ENCODE data around the gene CIZ1.

CIZ1 gene

DNA sequence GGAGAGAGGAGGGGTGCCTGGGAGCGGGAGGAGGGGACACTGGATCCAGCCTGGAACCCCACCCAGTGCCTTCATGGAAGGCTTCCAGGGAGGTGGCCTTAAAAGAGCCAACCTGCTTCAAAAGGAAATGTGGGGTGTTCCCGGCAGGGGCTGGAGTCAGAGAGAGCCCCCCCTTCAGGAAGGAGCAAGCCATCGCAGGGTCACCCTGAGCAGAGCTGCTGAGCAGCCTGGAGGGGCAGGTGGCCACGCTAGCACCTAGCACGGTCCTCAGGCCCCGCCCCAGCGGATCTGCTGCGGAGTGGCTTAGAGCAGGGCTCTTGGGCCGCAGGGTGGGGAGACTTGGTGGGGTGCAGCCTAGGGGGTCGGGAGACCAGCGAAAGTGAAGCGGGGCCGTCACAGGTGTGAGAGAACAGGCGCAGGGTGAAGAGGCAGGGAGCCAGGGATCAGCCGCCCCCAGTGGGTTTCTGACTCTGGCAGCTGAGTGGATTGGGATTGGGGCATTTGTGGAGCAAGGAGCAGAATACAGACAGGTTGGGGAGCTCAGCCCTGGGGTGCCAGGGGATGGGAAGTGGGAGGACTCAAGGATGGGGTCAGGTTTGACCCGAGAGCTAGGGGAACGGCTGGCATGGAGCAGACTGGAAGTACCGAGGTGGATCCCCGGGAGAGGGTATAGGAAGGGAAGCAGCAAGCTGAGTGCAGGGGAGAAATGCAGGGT lies 40.6 kb downstream of the CIZ1 start:
- no CpG with 5 or more reads among the region's 19 CpGs for WGBS (ENCODE audit: extremely low coverage, insufficient coverage, insufficient read length)
- no peak overlapping the region for H3K23ac ChIP-seq (ENCODE audit: low read length)

DNA sequence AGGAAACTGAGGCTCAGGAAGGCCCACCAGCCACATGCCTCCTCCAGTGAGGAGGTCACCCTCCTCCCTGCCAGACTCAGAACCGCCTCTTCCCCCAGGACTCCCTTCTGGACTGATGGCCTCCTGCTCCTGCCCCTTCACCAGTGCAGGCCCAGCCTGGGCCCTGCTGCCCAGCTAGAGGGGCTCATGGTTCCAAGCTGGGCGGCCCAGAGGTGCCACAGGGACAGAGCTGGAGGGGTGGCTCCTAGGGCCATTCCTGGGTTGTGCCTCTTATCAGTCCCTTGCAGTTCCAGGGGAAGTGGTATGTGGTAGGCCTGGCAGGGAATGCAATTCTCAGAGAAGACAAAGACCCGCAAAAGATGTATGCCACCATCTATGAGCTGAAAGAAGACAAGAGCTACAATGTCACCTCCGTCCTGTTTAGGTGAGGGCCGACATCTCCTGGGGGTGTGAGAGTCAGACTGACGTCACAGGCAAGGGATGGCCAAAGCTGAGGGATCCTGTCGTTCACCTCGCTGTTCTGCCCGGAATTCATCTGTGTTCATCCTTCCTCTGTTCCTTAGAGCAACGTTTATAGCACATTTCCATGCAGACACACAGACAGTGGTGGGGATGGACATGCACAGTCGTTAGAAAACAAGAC lies 41.3 kb downstream of the CIZ1 start:
- Histone ChIP-seq H4K8ac (ENCODE audit: low read depth, low read length) (no peak overlapping the region), H3K4me1 (ENCODE audit: control insufficient read depth in 1 of 2, insufficient read depth in 2 of 2, low read length in 2 of 2) (peaks cover 12 to 14% of the 10 kb centered on the region in 2 experiments), H3K4ac (ENCODE audit: low read depth, low read length) (no peak overlapping the region), H3K79me2 (ENCODE audit: control insufficient read depth, insufficient read depth, low read length, poor library complexity) (no peaks in the 10 kb centered on the region), H3K4me3 (ENCODE audit: low read depth, low read length) (no peak overlapping the region), H2BK12ac (ENCODE audit: low read length) (no peak overlapping the region), H3K79me1 (ENCODE audit: low read length) (peaks cover 11% of the 10 kb centered on the region), H3K36me3 (ENCODE audit: control insufficient read depth in 1 of 2, insufficient read depth in 2 of 2, low read length in 2 of 2) (no peaks in the 10 kb centered on the region), H2AFZ (ENCODE audit: insufficient read depth, low read length, poor library complexity) (no peak overlapping the region), H3K27ac (ENCODE audit: low read depth, low read length) (no peak overlapping the region), H3K14ac (ENCODE audit: low read length) (no peak overlapping the region), H3K9me3 (ENCODE audit: insufficient read depth, low read depth, low read length) (no peaks in the 10 kb centered on the region), H2BK120ac (ENCODE audit: insufficient read depth, low read length, poor library complexity) (no peak overlapping the region), H3K23ac (ENCODE audit: low read length) (no peak overlapping the region), H3K27me3 (ENCODE audit: insufficient read depth, low read length) (no peaks in the 10 kb centered on the region), H3K18ac (ENCODE audit: low read length) (no peak overlapping the region), H4K91ac (ENCODE audit: low read depth, low read length) (no peak overlapping the region), H3K9ac (ENCODE audit: low read length) (no peak overlapping the region), H3K4me2 (ENCODE audit: low read length) (no peak overlapping the region), H4K12ac (ENCODE audit: low read depth, low read length) (no peak overlapping the region), H2AK5ac (ENCODE audit: low read length) (no peak overlapping the region), H2BK5ac (ENCODE audit: low read depth, low read length, poor library complexity) (no peak overlapping the region)
- WGBS (ENCODE audit: extremely low coverage, insufficient coverage, insufficient read length) = no CpG with 5 or more reads among the region's 11 CpGs
- DNase-seq = no peak

More for the DNA sequence above, 40.6 kb downstream of the CIZ1 start:
- Histone ChIP-seq H3K9me3 (ENCODE audit: insufficient read depth, low read depth, low read length) (no peaks in the 10 kb centered on the region), H3K79me1 (ENCODE audit: low read length) (peaks cover 7% of the 10 kb centered on the region), H3K4me1 (ENCODE audit: control insufficient read depth in 1 of 2, insufficient read depth in 2 of 2, low read length in 2 of 2) (peaks cover 6 to 7% of the 10 kb centered on the region in 2 experiments), H3K27ac (ENCODE audit: low read depth, low read length) (no peak overlapping the region), H4K8ac (ENCODE audit: low read depth, low read length) (no peak overlapping the region), H4K12ac (ENCODE audit: low read depth, low read length) (no peak overlapping the region), H2BK5ac (ENCODE audit: low read depth, low read length, poor library complexity) (no peak overlapping the region), H2AFZ (ENCODE audit: insufficient read depth, low read length, poor library complexity) (no peak overlapping the region), H3K79me2 (ENCODE audit: control insufficient read depth, insufficient read depth, low read length, poor library complexity) (no peaks in the 10 kb centered on the region), H3K27me3 (ENCODE audit: insufficient read depth, low read length) (no peaks in the 10 kb centered on the region), H3K9ac (ENCODE audit: low read length) (no peak overlapping the region), H3K14ac (ENCODE audit: low read length) (no peak overlapping the region), H3K18ac (ENCODE audit: low read length) (no peak overlapping the region), H3K4me3 (ENCODE audit: low read depth, low read length) (no peak overlapping the region), H3K36me3 (ENCODE audit: control insufficient read depth in 1 of 2, insufficient read depth in 2 of 2, low read length in 2 of 2) (no peaks in the 10 kb centered on the region), H2BK120ac (ENCODE audit: insufficient read depth, low read length, poor library complexity) (no peak overlapping the region), H3K4ac (ENCODE audit: low read depth, low read length) (no peak overlapping the region), H4K91ac (ENCODE audit: low read depth, low read length) (no peak overlapping the region), H3K4me2 (ENCODE audit: low read length) (no peak overlapping the region), H2BK12ac (ENCODE audit: low read length) (no peak overlapping the region), H2AK5ac (ENCODE audit: low read length) (no peak overlapping the region)
- no peak for DNase-seq

GRCh38 chr9:128149001-128149701 lies 42.2 kb downstream of the CIZ1 start, which contains the start of gene LCN2:
TSS of gene LCN2 (plus strand) at chr9:128149453. CDS start at chr9:128149526, 73 bp downstream.
- no peak within 1 kb of the TSS for H4K8ac ChIP-seq (ENCODE audit: low read depth, low read length)
- no peak within 1 kb of the TSS for H3K23ac ChIP-seq (ENCODE audit: low read length)
- no peaks in the 10 kb centered on the region for H3K36me3 ChIP-seq (ENCODE audit: control insufficient read depth in 1 of 2, insufficient read depth in 2 of 2, low read length in 2 of 2)
- peaks cover 14 to 16% of the 10 kb centered on the region in 2 experiments for H3K4me1 ChIP-seq (ENCODE audit: control insufficient read depth in 1 of 2, insufficient read depth in 2 of 2, low read length in 2 of 2)
- H3K4me3 ChIP-seq (ENCODE audit: low read depth, low read length) = no peak within 1 kb of the TSS
- no peak within 1 kb of the TSS for H3K4me2 ChIP-seq (ENCODE audit: low read length)
- WGBS (ENCODE audit: extremely low coverage, insufficient coverage, insufficient read length) = no CpG with 5 or more reads among the region's 9 CpGs
- H4K91ac ChIP-seq (ENCODE audit: low read depth, low read length) = no peak within 1 kb of the TSS
- H2AK5ac ChIP-seq (ENCODE audit: low read length) = no peak within 1 kb of the TSS
- H3K27ac ChIP-seq (ENCODE audit: low read depth, low read length) = no peak within 1 kb of the TSS
- H3K9ac ChIP-seq (ENCODE audit: low read length) = no peak within 1 kb of the TSS
- peak in 1 of 2 donors; percentile 43 for DNase-seq
- H3K18ac ChIP-seq (ENCODE audit: low read length) = no peak within 1 kb of the TSS
- no peaks in the 10 kb centered on the region for H3K79me2 ChIP-seq (ENCODE audit: control insufficient read depth, insufficient read depth, low read length, poor library complexity)
- no peak within 1 kb of the TSS for H3K14ac ChIP-seq (ENCODE audit: low read length)
- no peak within 1 kb of the TSS for H2BK12ac ChIP-seq (ENCODE audit: low read length)
- H3K27me3 ChIP-seq (ENCODE audit: insufficient read depth, low read length) = no peaks in the 10 kb centered on the region
- H2BK120ac ChIP-seq (ENCODE audit: insufficient read depth, low read length, poor library complexity) = no peak within 1 kb of the TSS
- H4K12ac ChIP-seq (ENCODE audit: low read depth, low read length) = no peak within 1 kb of the TSS
- no peak within 1 kb of the TSS for H3K4ac ChIP-seq (ENCODE audit: low read depth, low read length)
- no peak within 1 kb of the TSS for H2BK5ac ChIP-seq (ENCODE audit: low read depth, low read length, poor library complexity)
- H3K79me1 ChIP-seq (ENCODE audit: low read length) = peaks cover 13% of the 10 kb centered on the region
- no peak within 1 kb of the TSS for H2AFZ ChIP-seq (ENCODE audit: insufficient read depth, low read length, poor library complexity)
- H3K9me3 ChIP-seq (ENCODE audit: insufficient read depth, low read depth, low read length) = no peaks in the 10 kb centered on the region

- Histone ChIP-seq H2BK5ac (ENCODE audit: low read depth, low read length, poor library complexity) (no peak overlapping the region), H3K27me3 (ENCODE audit: insufficient read depth, low read length) (no peaks in the 10 kb centered on the region), H3K27ac (ENCODE audit: low read depth, low read length) (no peak overlapping the region), H3K9ac (ENCODE audit: low read length) (no peak overlapping the region), H3K79me2 (ENCODE audit: control insufficient read depth, insufficient read depth, low read length, poor library complexity) (no peaks in the 10 kb centered on the region), H2AFZ (ENCODE audit: insufficient read depth, low read length, poor library complexity) (no peak overlapping the region), H3K4me1 (ENCODE audit: control insufficient read depth in 1 of 2, insufficient read depth in 2 of 2, low read length in 2 of 2) (peaks cover 14 to 16% of the 10 kb centered on the region in 2 experiments), H2BK12ac (ENCODE audit: low read length) (no peak overlapping the region), H3K4me2 (ENCODE audit: low read length) (no peak overlapping the region), H3K36me3 (ENCODE audit: control insufficient read depth in 1 of 2, insufficient read depth in 2 of 2, low read length in 2 of 2) (no peaks in the 10 kb centered on the region), H3K9me3 (ENCODE audit: insufficient read depth, low read depth, low read length) (no peaks in the 10 kb centered on the region), H4K91ac (ENCODE audit: low read depth, low read length) (no peak overlapping the region), H4K12ac (ENCODE audit: low read depth, low read length) (no peak overlapping the region), H3K14ac (ENCODE audit: low read length) (no peak overlapping the region), H3K4ac (ENCODE audit: low read depth, low read length) (no peak overlapping the region), H4K8ac (ENCODE audit: low read depth, low read length) (no peak overlapping the region), H2AK5ac (ENCODE audit: low read length) (no peak overlapping the region), H3K23ac (ENCODE audit: low read length) (no peak overlapping the region), H3K4me3 (ENCODE audit: low read depth, low read length) (no peak overlapping the region), H2BK120ac (ENCODE audit: insufficient read depth, low read length, poor library complexity) (no peak overlapping the region), H3K79me1 (ENCODE audit: low read length) (peaks cover 13% of the 10 kb centered on the region), H3K18ac (ENCODE audit: low read length) (no peak overlapping the region)
- no peak for DNase-seq
- whole genome bisulfite sequencing (ENCODE audit: extremely low coverage, insufficient coverage, insufficient read length) = no CpG with 5 or more reads among the region's 5 CpGs
Observed at GRCh38 chr9:128148509-128149000, 42.8 kb downstream of the CIZ1 start.
